Measurements from ENCODE around the gene HEPN1.

Gene HEPN1

GRCh38 chr11:124897674-124898262 is 21.3 kb upstream of the HEPN1 start, which contains the start of gene ROBO4:
TSS of gene ROBO4 (minus strand) at chr11:124897865. CDS start at chr11:124897795, 70 bp downstream.
- TF ChIP-seq CTCF (IDR thresholded peaks at IDR 0.05) = no peak

DNA sequence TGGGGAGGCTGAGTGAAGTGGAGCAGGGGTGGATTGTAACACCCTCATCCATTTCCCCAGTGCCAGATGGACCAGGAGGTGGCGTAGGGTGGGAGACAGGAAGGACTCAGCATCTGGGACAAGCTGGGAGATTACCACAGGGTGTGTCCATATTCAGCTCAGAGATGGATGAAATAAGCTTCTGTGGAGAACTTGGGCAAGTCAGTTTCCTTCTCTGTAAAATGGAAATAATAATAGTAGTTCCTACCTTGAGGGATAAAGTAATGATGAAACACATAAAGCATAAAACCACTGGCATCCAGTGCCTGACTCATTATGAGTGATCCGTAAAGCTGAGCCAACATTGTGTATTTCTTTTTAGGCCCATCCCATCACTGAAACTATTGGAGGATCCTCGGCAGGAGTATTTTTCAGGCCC is 20.8 kb upstream of the HEPN1 start:
- TF ChIP-seq CTCF (IDR thresholded peaks at IDR 0.05) = no peak

GRCh38 chr11:124898711-124899110 is 20.3 kb upstream of the HEPN1 start:
- no peak for TF ChIP-seq CTCF (IDR thresholded peaks at IDR 0.05)

GRCh38 chr11:124899383-124900145 is 19.5 kb upstream of the HEPN1 start:
- no peak for TF ChIP-seq CTCF (IDR thresholded peaks at IDR 0.05)

DNA sequence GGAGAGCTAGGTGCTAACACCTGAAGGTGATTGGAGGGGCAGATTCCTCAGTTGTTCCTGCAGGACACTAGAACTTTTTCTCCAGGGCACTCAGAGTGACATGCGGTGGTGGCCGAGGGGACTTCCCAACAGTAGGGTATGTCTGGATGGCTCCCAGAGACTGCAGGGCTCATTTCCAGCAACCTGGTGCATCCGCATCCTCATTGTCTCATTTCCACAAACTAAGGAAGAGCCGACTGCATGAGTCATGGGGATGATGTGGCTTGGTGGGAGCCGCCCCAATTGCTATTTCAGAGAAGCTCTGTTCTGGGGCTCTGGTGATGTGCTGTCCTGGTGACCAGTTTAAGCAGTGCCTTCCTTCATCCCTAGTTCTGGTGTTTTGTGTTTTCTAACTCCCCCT is 18.6 kb upstream of the HEPN1 start:
- no peak for TF ChIP-seq CTCF (IDR thresholded peaks at IDR 0.05)

GRCh38 chr11:124902616-124903015 is 16.4 kb upstream of the HEPN1 start:
- TF ChIP-seq CTCF (IDR thresholded peaks at IDR 0.05) = no peak

DNA sequence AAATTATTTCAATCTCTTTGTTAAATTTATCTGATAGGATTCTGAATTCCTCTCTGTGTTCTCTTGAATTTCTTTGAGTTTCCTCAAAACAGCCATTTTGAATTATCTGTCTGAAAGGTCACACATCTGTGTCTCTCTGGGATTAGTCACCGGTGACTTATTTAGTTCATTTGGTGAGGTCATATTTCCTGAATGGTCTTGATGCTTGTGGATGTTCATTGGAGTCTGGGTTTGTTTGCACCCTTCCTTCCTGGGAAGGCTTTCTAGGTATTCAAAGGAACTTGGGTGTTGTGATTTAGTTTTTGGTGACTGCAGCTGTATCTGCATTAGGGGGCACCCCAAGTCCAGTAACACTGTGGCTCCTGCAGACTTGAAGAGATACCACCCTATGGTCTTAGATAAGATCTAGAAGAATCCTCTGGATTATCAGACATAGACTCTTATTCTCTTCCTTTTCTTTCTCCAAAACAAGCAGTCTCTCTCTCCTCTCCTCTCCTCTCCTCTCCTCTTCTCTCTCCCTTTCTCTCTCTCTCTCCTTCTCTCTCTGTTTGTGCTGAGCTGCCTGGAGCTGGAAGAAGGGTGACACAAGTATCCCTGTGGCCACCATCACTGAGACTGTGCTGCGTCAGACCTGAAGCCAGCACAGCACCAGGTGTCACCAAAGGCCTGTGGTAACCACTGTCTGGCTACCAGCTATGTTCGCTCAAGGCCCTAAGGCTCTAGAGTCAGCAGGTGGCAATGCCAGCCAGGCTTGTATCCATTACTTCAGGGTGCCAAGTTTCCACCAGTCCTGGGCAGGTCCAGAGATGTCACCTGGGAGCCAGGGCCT is 3.3 kb upstream of the HEPN1 start:
- no peak for TF ChIP-seq CTCF (IDR thresholded peaks at IDR 0.05)

Measured in LNCAP (cell line).